ENCODE measurements around the gene MTHFSD.

- TF ChIP-seq CTCF (IDR thresholded peaks at IDR 0.05) (no peak), POLR2A (IDR thresholded peaks at IDR 0.05) (no peak)
These were observed 8.4 kb downstream of the MTHFSD start for GRCh38 chr16:86546638-86547013.

Measured in breast epithelium (tissue), 3 donors.